B cell (primary cell): ENCODE data around the gene AKT2.

Experiments
- EZH2 ChIP-seq: IDR thresholded peaks from 2 replicates; pipeline ENCODE4 v1.6.1; 2012; ENCODE audit warnings: borderline replicate concordance, low read depth, mild to moderate bottlenecking, moderate library complexity, low read length; ENCODE audit not compliant: insufficient read depth, poor library complexity, severe bottlenecking
- TF ChIP-seq, protein P1 (sequence below): fragments of 200-600 bp; IDR thresholded peaks from one replicate; pipeline ENCODE4 v1.8.0; 2022; ENCODE audit warnings: antibody characterized with exemption, mild to moderate bottlenecking

DNA sequence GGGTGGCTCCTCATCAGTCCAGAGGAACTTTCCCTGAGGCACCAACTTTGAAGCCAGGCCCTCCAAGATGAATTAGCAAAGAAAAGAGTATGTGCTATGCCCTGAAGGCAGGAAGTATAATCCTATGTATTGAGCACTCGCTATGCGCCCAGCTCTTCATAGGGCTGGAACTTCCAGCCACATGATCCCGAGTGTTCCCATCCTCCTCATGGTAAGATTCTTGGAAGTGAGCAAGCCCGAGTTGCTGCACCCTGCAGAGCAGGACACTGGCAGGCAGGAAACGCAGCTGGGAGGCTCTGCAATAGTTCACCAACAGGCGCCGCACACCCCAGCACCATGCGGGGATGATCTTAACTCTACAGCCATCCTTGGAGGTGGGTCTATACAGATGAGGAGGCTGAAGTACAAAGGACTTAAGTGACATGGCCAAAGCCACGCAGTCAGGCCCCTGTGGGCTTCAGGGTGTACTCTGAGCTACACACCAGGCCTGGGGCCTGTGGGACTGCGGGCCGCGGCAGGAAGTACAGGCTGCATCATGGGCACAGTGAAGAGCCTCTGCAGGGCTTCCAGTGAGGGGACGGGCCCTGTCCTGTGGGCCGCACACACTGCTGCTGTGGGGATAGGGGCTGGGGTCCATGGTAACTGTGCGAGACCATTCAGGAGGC, 37.9 kb upstream of the AKT2 start:
- TF ChIP-seq EZH2: no peak
- TF ChIP-seq, protein P1, sequence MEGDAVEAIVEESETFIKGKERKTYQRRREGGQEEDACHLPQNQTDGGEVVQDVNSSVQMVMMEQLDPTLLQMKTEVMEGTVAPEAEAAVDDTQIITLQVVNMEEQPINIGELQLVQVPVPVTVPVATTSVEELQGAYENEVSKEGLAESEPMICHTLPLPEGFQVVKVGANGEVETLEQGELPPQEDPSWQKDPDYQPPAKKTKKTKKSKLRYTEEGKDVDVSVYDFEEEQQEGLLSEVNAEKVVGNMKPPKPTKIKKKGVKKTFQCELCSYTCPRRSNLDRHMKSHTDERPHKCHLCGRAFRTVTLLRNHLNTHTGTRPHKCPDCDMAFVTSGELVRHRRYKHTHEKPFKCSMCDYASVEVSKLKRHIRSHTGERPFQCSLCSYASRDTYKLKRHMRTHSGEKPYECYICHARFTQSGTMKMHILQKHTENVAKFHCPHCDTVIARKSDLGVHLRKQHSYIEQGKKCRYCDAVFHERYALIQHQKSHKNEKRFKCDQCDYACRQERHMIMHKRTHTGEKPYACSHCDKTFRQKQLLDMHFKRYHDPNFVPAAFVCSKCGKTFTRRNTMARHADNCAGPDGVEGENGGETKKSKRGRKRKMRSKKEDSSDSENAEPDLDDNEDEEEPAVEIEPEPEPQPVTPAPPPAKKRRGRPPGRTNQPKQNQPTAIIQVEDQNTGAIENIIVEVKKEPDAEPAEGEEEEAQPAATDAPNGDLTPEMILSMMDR: no peak
